GM12878 (cell line): ENCODE measurements around the gene ZCCHC3. TPM values are rescaled to one million over a fixed set of nuclear protein-coding genes. Genes with fewer than 3 reads are reported as not detected.
A peak's percentile ranks its signal among the peaks of the same experiment; 100 is the strongest.

Experiments
- ATAC-seq: fragments of 200-7000 bp; cut with Tn5 transposase; 3 replicates; pipeline ENCODE4 v1.9.1; 2020; ENCODE audit warnings: mild to moderate bottlenecking, moderate library complexity
- BruUV-seq: library from RNA; stranded (reverse); fragments of 400-500 nt; replicated peaks from 2 replicates; lab custom pipeline; 2021; lab: Mats Ljungman, UMichigan
- CTCF ChIA-PET: fragments of 300-600 bp; sonication (Branson Sonifier 250); formaldehyde crosslinking; extraction: SDS; loops from one replicate; lab custom pipeline; 2021; ENCODE audit warnings: inconsistent platforms; lab: Yijun Ruan, JAX
- POLR2A ChIA-PET: fragments of 350-600 bp; formaldehyde crosslinking; extraction: SDS; loops from one replicate; lab custom pipeline; 2021; ENCODE audit warnings: inconsistent platforms; lab: Charles Lee
- RAD21 ChIA-PET: fragments of 300-600 bp; sonication (Branson Sonifier 250); formaldehyde crosslinking; loops from one replicate; lab custom pipeline; 2023; ENCODE audit warnings: antibody characterized with exemption; ENCODE audit not compliant: unreplicated experiment; lab: Charles Lee
- SMC1A ChIA-PET: fragments of 300-600 bp; sonication (Branson Sonifier 250); formaldehyde crosslinking; loops from one replicate; lab custom pipeline; 2023; ENCODE audit not compliant: unreplicated experiment, uncharacterized antibody; lab: Charles Lee
- DNase-seq: peaks from one replicate; pipeline ENCODE4 v3.0.0-alpha.2; 2011; ENCODE audit warnings: low read depth, low spot score
- FAIRE-seq: peaks from 3 replicates; lab custom pipeline; 2011; peaks lifted over from hg19 to GRCh38; lab: Jason Lieb, UNC
- H2AFZ ChIP-seq: 2 replicates; pipeline ENCODE4 v1.6.0; 2011; ENCODE audit warnings: low read depth, low read length, control low read depth; ENCODE audit not compliant: control insufficient read depth
- H3K27ac ChIP-seq: 2 replicates; pipeline ENCODE4 v1.5.1; 2011; ENCODE audit warnings: control low read depth; ENCODE audit not compliant: control insufficient read depth, insufficient read depth
- H3K27me3 ChIP-seq, 2 experiments: replicated peaks in 1 of 2; 2 replicates each; pipeline versions ENCODE4 v1.6.0 to v1.6.1; 2011; ENCODE audit warnings: low read length in 1 of 2; ENCODE audit not compliant: control insufficient read depth in 2 of 2, insufficient read depth in 2 of 2
- H3K36me3 ChIP-seq, 2 experiments: 2 replicates each; pipeline ENCODE4 v1.5.1; 2011; ENCODE audit warnings: low read length in 1 of 2; ENCODE audit not compliant: control insufficient read depth in 2 of 2, insufficient read depth in 2 of 2
- H3K4me1 ChIP-seq: 2 replicates; pipeline ENCODE4 v1.6.1; 2011; ENCODE audit warnings: mild to moderate bottlenecking, low read length, moderate library complexity, mixed read lengths; ENCODE audit not compliant: control insufficient read depth, insufficient read depth
- H3K4me2 ChIP-seq: 2 replicates; pipeline ENCODE4 v1.6.0; 2011; ENCODE audit warnings: control low read depth; ENCODE audit not compliant: control insufficient read depth, insufficient read depth
- H3K4me3 ChIP-seq: fragments of 200-600 bp; sonication (generic); 2 replicates; pipeline ENCODE4 v1.5.1; 2016
- H3K79me2 ChIP-seq: 2 replicates; pipeline ENCODE4 v1.6.0; 2011; ENCODE audit warnings: low read length; ENCODE audit not compliant: control insufficient read depth, insufficient read depth
- H3K9ac ChIP-seq: 2 replicates; pipeline ENCODE4 v1.8.0; 2011; ENCODE audit warnings: low read length, control low read depth, mixed read lengths; ENCODE audit not compliant: control insufficient read depth, insufficient read depth
- H3K9me3 ChIP-seq: replicated peaks from 3 replicates; pipeline ENCODE4 v1.5.1; 2011; ENCODE audit warnings: mild to moderate bottlenecking, low read length; ENCODE audit not compliant: control insufficient read depth, insufficient read depth
- H4K20me1 ChIP-seq: 2 replicates; pipeline ENCODE4 v1.6.0; 2011; ENCODE audit not compliant: control insufficient read depth, insufficient read depth
- BHLHE40 ChIP-seq, 2 experiments: fragments of 450-650 bp in 1 of 2; IDR thresholded peaks; 2 replicates each; pipeline ENCODE4 v1.6.1; 2011 to 2017; ENCODE audit warnings: low read depth in 2 of 2, borderline replicate concordance in 1 of 2, improper control_type of control experiment in 1 of 2, low read length in 1 of 2, mild to moderate bottlenecking in 1 of 2
- E2F8 ChIP-seq: fragments of 450-650 bp; IDR thresholded peaks from 2 replicates; pipeline ENCODE4 v1.6.1; 2018; ENCODE audit warnings: mild to moderate bottlenecking, low read depth, moderate library complexity; ENCODE audit not compliant: partially characterized antibody
- HSF1 ChIP-seq: fragments of 150-350 bp; IDR thresholded peaks from 2 replicates; pipeline ENCODE4 v1.6.1; 2014; ENCODE audit warnings: mild to moderate bottlenecking, low read depth, low read length
- JUNB ChIP-seq: IDR thresholded peaks from 2 replicates; pipeline ENCODE4 v1.6.1; 2016; ENCODE audit warnings: antibody characterized with exemption, mild to moderate bottlenecking
- MTA3 ChIP-seq: IDR thresholded peaks from 2 replicates; pipeline ENCODE4 v1.6.1; 2012; ENCODE audit warnings: low read length, inconsistent platforms, borderline replicate concordance
- RAD21 ChIP-seq: IDR thresholded peaks from 2 replicates; pipeline ENCODE4 v1.6.1; 2011; ENCODE audit warnings: mild to moderate bottlenecking, low read depth, low read length, moderate library complexity; ENCODE audit not compliant: insufficient read depth
- RCOR1 ChIP-seq: conservative IDR thresholded peaks from 2 replicates; pipeline ENCODE4 v1.6.1; 2012; ENCODE audit warnings: low read depth, low read length, improper control_type of control experiment
- RELA ChIP-seq: fragments of 450-650 bp; IDR thresholded peaks from 2 replicates; pipeline ENCODE4 v1.8.0; 2014; ENCODE audit warnings: borderline replicate concordance; ENCODE audit not compliant: partially characterized antibody
- WGBS: methylation state at CpG from one replicate; pipeline ENCODE4 v1.1.6; 2016; ENCODE audit warnings: low lambda C conversion rate; ENCODE audit not compliant: insufficient replicate concordance, insufficient coverage; ENCODE audit errors: missing lambda C conversion rate; 5-methylcytosine and 5-hydroxymethylcytosine counted together
- in situ Hi-C: fragments of 300-500 bp; cut with MboI; formaldehyde crosslinking; loops from 9 replicates; pipeline ENCODE4 v1.14.3; 2018; ENCODE audit warnings: mixed read lengths
- intact Hi-C: fragments of 100-400 bp; cut with micrococcal nuclease; formaldehyde crosslinking; loops from one replicate; pipeline ENCODE4 v1.14.2; 2022; ENCODE audit not compliant: unreplicated experiment
- polyA plus RNA-seq, 11 experiments: library from polyadenylated mRNA; depleted of rRNA in 4 of 11; unstranded in 6 of 11; stranded (reverse) in 5 of 11; fragments of >200 nt; fragmentation: Nextera tagmentation in 4 of 11; fragmentation: Illumina TruSeq in 1 of 11; extraction: Ambion mirVana in 4 of 11; extraction: Trizol in 1 of 11; gene quantifications; 1 replicate in 1 of 11; 2 replicates in 10 of 11; pipeline versions ENCODE4 v1.2.1 to v1.2.3, GENCODE V29; 2011 to 2016; ENCODE audit warnings: inconsistent platforms in 2 of 11, missing spikeins in 2 of 11, low read depth in 1 of 11
- total RNA-seq, 4 experiments: library from RNA; depleted of rRNA in 3 of 4; stranded (reverse); fragments of >200 nt in 3 of 4; fragmentation: Illumina TruSeq in 1 of 4; extraction: Trizol in 1 of 4; gene quantifications; 2 replicates each; pipeline versions ENCODE4 v1.2.1 to v1.2.3, GENCODE V29; 2013 to 2021
- TF ChIP-seq, protein P1 (sequence below), 3 experiments: IDR thresholded peaks in 2 of 3; conservative IDR thresholded peaks in 1 of 3; 2 replicates each; pipeline ENCODE4 v1.5.1; 2011; ENCODE audit warnings: low read depth in 3 of 3, low read length in 3 of 3, mild to moderate bottlenecking in 3 of 3, control low read depth in 2 of 3, moderate library complexity in 2 of 3, inconsistent platforms in 1 of 3, mixed read lengths in 1 of 3; ENCODE audit not compliant: control insufficient read depth in 2 of 3, insufficient read depth in 1 of 3; ENCODE audit errors: extremely low read depth in 1 of 3

The ZCCHC3 gene
- total and polyA plus RNA-seq, 10 of the 15 experiments (the other 5 are each of a cell fraction or from before 2014, with no cell fraction given), result 5.3 to 36.1 (median 17.2) TPM

GRCh38 chr20:313402-313801 lies 16.0 kb downstream of the ZCCHC3 start:
- no peaks in the 10 kb centered on the region for H3K27me3 ChIP-seq
- ATAC-seq (no peak), FAIRE-seq (no peak), DNase-seq (no peak)
- CTCF ChIA-PET, result no interaction called here
- H3K27ac ChIP-seq, result no peak overlapping the region
- no peaks in the 10 kb centered on the region for H3K36me3 ChIP-seq
- H3K9me3 ChIP-seq, result no peaks in the 10 kb centered on the region
- RAD21 ChIA-PET, result no interaction called here
- no TSS peak for BruUV-seq
- no peak overlapping the region for H2AFZ ChIP-seq
- TF ChIP-seq RCOR1, result no peak
- TF ChIP-seq RELA, result no peak
- no peak for TF ChIP-seq HSF1
- TF ChIP-seq MTA3, result no peak
- no peak for TF ChIP-seq E2F8
- 0 out of 2 replicates have a peak, but pooled peaks have one; percentile 12 for TF ChIP-seq JUNB
- TF ChIP-seq, protein P1, sequence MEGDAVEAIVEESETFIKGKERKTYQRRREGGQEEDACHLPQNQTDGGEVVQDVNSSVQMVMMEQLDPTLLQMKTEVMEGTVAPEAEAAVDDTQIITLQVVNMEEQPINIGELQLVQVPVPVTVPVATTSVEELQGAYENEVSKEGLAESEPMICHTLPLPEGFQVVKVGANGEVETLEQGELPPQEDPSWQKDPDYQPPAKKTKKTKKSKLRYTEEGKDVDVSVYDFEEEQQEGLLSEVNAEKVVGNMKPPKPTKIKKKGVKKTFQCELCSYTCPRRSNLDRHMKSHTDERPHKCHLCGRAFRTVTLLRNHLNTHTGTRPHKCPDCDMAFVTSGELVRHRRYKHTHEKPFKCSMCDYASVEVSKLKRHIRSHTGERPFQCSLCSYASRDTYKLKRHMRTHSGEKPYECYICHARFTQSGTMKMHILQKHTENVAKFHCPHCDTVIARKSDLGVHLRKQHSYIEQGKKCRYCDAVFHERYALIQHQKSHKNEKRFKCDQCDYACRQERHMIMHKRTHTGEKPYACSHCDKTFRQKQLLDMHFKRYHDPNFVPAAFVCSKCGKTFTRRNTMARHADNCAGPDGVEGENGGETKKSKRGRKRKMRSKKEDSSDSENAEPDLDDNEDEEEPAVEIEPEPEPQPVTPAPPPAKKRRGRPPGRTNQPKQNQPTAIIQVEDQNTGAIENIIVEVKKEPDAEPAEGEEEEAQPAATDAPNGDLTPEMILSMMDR (IDR thresholded peaks at IDR 0.05 in 2 of 3, conservative IDR thresholded peaks at IDR 0.05 in 1 of 3; ENCODE audit: control insufficient read depth in 2 of 3, extremely low read depth in 1 of 3, insufficient read depth in 1 of 3, low read depth in 3 of 3, low read length in 3 of 3), result no peak
- TF ChIP-seq BHLHE40 (IDR thresholded peaks at IDR 0.05; ENCODE audit: borderline replicate concordance in 1 of 2, low read depth in 2 of 2, low read length in 1 of 2), result peak in 1 of 2 experiments; percentile 19; a peak in 1 of 4 replicates
- TF ChIP-seq RAD21, result no peak
- in situ Hi-C loops (no loop called here), intact Hi-C loops (no loop called here)
- H3K79me2 ChIP-seq, result no peaks in the 10 kb centered on the region
- no peak overlapping the region for H3K9ac ChIP-seq
- H3K4me3 ChIP-seq, result no peak overlapping the region
- no peaks in the 10 kb centered on the region for H4K20me1 ChIP-seq
- WGBS, result 43% methylated on average over 5 of the region's 5 CpGs
- H3K4me1 ChIP-seq, result peaks cover 4% of the 10 kb centered on the region; the same call in 1 of the 2 replicates
- H3K4me2 ChIP-seq, result no peak overlapping the region
- SMC1A ChIA-PET, result interaction anchor here (2.5 kb wide), 1 partner anchor 15 kb away, joined by 8 read pairs; no protein-coding TSS in a partner anchor
- POLR2A ChIA-PET, result no interaction called here
